SIG-M5 treated with dmso at 0.1 percent for 504 hours (cell line): ENCODE results near the gene TRIM32.
"Not testable (repeated sequence)": the region's sequence is repeated elsewhere in the genome, so short reads cannot be mapped to it uniquely, and the experiment has no call there.

Experiments used
- DNase-seq: peaks from one replicate; lab custom pipeline; 2025; ENCODE audit not compliant: unreplicated experiment; lab: John Stamatoyannopoulos, UW

TRIM32 gene

DNA sequence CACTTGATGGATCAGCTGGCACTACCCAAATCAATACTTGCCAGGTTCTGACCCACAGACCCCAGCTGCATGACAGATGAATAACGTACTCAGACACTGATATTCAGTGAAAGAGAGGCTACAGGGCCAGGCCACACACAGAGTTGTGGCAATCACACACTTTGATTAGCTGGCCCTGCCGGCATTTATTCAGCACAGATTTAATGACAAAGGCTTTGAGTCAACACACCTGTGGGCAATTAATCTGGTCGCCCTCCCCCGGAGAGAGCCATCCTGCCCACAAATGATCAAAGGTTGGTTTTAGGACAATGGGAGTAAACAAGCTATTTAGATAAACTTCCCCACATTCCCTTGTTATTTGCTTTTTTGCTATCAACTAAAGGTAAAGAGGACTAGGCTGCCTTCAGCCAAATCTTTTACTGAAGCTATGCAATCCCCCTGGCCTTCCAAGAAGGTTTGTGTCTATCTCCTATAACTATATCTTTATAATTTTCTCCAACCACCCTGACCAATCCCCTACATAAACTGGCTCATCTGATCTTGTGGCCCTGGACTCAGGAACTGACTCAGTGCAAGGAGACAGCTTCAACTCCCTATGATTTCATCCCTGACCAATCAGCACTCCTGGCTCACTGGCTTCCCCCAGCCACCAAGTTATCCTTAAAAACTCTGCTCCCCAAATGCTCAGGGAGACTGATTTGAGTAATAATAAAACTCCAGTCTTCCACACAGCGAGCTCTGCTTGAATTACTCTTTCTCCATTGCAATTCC lies 12.7 kb upstream of the TRIM32 start:
- no peak for DNase-seq

DNA sequence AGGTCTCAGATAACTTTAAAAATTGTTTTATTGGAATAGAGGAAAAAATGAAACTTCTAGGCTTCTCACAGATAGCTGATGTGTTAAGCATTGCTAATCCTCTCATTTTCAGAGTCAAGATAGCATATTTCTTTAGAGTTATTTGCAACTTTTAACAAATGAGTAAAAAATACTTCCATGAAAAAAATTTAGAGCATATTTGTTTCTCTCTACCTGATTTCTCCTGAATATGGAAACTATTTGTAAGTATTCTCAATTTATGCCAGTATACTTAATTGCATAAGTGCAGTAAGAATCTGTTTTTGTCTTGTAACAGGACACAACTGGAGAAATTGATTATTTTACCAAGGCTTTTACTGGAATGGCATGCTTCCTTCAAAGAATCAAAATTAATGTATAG lies 3.6 kb upstream of the TRIM32 start:
- no peak for DNase-seq

GRCh38 chr9:116685166-116685565 lies 1.9 kb upstream of the TRIM32 start:
- no peak for DNase-seq

DNA sequence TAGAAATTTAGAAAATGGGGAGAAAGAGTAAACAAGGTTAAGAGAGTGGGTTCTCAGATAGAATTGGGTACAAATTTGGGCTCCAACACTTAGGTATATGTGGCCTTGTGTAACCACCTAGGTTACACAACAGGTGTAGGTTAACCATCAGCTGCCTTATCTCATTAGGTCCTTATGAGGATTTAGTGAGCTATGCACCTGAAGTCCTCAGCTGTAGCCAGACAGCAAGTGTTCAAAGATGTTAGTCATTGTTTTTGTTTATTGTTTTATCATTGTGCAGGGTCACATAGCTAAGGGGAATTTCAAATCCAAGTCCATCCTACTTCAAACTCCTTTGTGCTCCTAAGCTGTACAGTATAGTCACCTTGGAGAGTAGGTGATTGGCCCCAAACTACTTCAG lies 970 bp upstream of the TRIM32 start:
- no peak for DNase-seq

GRCh38 chr9:116686693-116687073 lies 422 bp upstream of the TRIM32 start:
- DNase-seq = no peak

GRCh38 chr9:116687754-116688135 lies 640 bp downstream of the TRIM32 start:
- DNase-seq = no peak

- DNase-seq = no peak
Observed at GRCh38 chr9:116688806-116689485, 1.8 kb downstream of the TRIM32 start.

DNA sequence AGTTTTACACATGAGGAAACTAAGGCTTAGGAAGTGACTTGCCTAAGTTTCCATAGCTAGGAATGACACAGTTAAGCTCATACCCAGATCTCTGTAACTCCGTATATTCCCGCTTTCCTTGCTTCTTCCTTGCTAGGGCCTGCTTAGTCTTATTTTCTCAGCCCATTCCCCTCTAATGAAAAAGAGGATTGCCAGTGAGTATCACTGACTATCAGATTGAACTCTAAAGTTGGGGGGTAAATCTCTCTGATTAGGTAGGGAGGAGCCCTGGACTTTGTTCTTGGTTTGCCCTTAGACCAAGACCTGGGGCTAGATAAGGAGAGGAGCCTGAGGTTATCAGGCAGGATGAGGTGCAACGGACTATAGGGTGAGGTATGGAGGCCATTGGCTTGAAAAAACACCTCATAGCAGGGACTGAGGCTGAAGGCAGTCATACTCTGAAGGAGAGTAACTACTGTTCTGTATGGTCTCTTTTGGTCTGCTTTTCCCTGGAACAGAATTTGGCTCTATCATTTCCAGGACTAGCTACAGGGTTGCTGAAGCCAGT lies 2.5 kb downstream of the TRIM32 start:
- DNase-seq = no peak

GRCh38 chr9:116690805-116691204 lies 3.7 kb downstream of the TRIM32 start:
- DNase-seq = not testable (repeated sequence)

- DNase-seq = no peak
Observed at GRCh38 chr9:116691607-116692006, 4.5 kb downstream of the TRIM32 start.

- DNase-seq = no peak
Observed at GRCh38 chr9:116692616-116693015, 5.5 kb downstream of the TRIM32 start.

DNA sequence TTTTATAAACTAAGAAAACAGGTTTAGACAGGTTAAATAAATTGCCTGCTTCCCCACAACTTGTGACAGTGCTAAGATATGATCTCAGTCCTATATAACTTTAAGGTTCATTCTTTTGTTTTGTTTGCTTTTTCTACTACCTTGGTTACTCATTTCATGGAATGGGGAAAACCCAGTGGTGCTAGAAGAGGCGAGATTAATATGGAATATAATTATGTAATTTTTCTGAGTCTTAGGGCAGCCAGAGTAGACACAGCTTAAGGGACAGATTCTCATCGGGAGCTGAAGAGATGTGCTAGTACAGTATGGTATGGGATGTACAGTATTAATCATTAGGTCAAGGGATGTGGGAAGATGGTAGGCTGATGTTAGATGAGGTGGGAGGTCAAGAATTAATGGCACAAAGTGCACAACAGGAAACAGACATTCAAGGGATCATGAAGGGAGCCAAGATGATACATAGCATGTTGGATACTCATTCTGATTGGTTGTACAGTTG lies 6.2 kb downstream of the TRIM32 start:
- peak; percentile 53 for DNase-seq

GRCh38 chr9:116694785-116695291 lies 7.7 kb downstream of the TRIM32 start:
- DNase-seq = no peak

DNA sequence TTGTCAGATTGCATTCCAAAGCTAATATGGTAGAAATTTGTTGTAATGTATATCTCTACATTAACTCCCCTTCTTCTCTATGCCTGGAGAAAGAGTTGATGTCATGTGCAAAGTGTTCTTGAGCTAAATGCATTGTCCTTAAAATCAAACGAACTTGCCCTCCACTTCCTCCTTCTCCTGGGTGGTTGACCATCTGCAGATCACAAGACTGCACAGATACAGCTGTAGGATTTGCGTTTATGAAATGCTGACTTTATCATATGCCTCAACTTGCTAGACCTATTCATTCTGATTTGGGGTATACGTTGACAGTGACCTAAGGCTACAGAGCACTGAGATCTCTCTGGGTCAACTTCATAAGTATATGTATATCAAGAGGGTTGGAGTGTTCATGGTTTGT lies 8.3 kb downstream of the TRIM32 start:
- DNase-seq = no peak

DNA sequence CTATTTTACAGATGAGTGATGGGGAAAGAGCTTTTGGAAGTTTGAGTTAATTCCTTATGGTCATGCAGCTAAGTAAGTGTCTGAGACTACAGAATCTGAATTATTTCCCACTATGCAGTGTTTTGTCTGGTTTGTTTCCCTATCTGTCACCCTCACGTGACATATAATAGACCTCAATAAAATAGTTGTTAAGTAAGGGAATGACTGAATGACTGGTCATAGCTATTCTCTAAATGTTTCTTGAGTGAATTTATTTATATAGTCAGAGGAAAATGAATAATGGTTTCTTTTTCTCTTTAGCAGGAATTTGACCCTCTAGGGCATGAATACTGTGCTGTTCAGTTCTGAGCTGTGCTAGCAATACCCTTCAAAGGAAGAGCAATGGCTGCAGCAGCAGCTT lies 10.3 kb downstream of the TRIM32 start:
- no peak for DNase-seq

GRCh38 chr9:116697887-116698286 lies 10.8 kb downstream of the TRIM32 start:
- no peak for DNase-seq

- no peak for DNase-seq
Observed at GRCh38 chr9:116700279-116700678, 13.2 kb downstream of the TRIM32 start.

DNA sequence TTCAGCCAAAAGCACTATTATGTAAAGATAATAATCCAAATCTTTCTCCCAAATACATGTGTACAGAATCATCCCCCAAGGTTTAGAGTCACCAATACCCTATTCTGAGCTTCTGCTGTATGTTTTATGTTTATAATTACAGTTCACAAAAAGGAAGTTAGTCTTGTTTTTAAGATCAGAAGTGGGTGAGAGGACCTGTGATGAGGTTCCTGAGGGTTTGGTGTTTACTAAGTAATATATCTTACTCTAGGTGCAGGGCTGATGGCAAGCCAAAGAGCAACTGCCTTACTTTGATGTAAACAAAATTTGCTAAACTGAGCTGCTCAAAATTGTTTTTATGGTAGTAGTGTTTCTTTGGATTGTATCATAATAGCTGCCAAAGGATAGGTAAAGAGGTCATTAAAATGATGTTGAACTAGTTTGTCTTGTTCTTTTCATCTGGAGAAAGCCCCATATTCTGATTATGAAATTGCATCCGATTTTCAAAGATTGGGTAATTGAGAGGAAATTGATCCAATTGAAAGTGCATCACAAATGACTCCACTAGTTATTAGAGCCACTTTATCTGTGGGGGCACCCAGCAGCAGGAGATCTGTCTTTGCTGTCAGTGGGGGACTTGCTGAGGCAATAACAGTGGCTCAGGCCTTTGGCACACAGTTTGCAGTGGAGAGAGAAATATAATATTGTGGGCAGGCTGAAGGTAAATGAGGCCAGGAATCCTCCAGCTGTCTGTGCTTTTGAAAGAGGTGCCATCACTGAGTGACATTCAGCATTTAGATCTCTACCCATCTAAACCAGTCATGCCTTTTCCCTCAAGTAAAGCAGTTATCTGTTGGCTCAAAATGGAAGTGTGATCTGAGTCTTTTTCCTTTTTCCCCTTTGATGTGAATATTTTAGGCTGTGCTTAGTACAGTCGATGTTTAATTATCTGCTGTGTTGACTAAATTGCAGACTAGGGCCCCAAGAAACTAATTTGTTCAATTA lies 14.1 kb downstream of the TRIM32 start:
- no peak for DNase-seq

DNA sequence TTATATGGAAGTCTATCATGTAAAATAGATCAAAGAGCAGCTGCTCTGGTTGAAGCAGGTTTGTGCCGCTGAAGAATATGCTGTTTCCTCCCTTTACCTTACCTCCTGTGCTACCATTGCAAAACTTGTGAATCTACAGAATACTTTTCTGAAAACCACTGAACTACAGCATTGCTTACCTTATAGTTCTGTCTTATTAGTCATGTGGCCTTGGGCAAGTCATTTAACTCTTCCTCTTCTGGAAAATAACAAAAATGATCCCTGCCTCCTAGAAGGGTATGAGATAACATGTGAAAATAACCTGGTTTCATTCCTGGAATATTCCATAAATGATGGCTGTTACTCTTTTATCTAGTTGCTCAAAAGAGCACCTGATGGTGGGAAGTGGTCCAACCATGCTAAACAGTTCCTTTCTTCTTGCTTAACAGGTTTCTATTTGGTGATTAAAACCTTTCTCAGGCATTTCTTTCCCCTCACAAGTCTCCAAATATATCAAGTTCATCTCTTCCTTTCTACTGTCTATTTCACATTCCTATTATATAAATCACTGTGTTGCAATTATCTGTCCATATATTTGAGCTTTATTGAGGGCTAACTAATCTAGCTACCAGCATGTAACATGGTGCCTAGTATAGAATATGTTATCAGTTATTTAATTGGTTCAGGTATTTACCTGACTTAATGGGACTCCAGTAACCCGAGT lies 15.0 kb downstream of the TRIM32 start:
- no peak for DNase-seq

DNA sequence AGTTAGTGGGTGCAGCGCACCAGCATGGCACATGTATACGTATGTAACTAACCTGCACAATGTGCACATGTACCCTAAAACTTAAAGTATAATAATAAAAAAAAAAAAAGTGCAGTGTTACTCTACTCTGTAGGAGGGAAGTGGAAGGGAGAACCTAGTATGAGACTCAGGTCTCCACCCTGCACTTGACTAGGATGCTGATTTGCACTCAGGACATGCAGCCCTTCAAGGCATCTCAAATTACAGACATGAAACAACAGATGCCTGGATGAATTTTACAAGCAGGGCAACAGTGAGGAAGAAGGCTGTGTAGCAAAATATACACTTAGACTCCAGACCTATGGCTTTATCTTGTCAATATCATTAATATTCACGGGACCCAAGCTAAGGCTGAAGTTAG lies 16.5 kb downstream of the TRIM32 start:
- DNase-seq = no peak
